Measurements from ENCODE around the gene TCEANC2.
A peak's percentile ranks its signal among the peaks of the same experiment; 100 is the strongest.
"Not testable (repeated sequence)": the region's sequence is repeated elsewhere in the genome, so short reads cannot be mapped to it uniquely, and the experiment has no call there.

The TCEANC2 gene

GRCh38 chr1:54052934-54053744 lies at the start of gene TCEANC2, which contains the start of gene TMEM59:
TSS of gene TCEANC2 (plus strand) at chr1:54053608. CDS start at chr1:54054423, 815 bp downstream.
TSS of gene TMEM59 (minus strand) at chr1:54053204. CDS start at chr1:54053188, 16 bp downstream.
- DNase-seq = peak; percentile 99

GRCh38 chr1:54003750-54004480 lies 49.5 kb upstream of the TCEANC2 start:
- DNase-seq = not testable (repeated sequence)

DNA sequence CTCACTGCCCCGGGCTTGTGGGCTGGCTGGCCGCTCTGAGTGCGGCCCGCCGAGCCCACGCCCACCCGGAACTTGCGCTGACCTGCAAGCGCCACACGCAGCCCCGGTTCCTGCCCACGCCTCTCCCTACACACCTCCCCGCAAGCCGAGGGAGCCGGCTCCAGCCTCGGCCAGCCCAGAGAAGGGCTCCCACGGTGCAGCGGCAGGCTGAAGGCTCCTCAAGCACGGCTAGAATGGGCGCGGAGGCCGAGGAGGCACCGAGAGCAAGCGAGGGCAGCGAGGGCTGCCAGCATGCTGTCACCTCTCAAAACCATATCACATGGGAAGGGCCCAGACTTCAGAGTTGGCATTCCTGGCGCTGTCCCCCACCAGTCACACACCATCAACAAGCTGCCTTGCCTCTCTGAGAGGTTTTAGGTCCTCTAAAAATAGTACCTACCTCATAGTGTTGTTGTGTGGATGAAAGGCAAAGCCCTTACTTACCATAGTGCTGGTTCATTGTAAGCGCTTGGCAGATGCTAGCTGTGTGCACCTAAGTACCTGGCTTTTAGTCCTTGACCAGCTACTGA lies 48.8 kb upstream of the TCEANC2 start:
- DNase-seq = no peak

DNA sequence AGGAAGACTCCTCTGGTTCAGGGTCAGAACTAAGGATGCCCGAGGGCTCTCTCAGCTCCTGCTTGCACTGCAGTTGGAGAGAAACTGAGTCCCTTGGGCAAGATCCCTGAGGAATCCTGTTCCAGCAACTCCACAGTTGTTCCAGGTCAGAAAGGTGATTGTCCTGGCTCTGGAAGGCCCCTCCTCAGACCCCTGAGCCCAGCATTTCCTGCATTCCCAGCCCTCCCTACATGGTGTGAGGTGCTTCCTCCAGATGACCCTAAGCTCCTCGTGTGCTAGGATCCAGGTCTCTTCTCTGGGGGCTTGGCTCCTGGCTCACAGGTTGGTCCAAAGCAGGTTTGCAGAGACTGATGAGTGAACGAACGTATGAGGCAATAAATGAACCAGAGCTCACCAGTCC lies 46.9 kb upstream of the TCEANC2 start:
- DNase-seq = no peak

DNA sequence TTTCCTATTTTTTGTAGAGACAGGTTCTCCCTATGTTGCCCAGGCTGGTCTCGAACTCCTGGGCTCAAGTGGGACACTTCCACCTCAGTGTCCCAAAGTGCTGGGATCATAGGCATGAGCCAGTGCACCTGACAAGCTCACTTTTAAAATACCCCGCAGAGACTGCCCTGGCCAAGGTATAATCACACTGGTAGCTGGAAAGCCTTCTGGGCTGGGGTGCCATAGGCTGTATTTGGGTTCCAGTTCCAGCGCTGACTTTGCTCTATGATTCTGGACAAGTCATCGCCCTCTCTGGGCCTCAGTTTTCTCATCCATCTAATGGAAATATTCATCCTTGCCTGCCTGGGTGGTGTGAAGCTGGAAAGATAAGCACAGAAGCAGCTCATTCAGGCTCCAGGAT lies 45.8 kb upstream of the TCEANC2 start:
- no peak for DNase-seq

DNA sequence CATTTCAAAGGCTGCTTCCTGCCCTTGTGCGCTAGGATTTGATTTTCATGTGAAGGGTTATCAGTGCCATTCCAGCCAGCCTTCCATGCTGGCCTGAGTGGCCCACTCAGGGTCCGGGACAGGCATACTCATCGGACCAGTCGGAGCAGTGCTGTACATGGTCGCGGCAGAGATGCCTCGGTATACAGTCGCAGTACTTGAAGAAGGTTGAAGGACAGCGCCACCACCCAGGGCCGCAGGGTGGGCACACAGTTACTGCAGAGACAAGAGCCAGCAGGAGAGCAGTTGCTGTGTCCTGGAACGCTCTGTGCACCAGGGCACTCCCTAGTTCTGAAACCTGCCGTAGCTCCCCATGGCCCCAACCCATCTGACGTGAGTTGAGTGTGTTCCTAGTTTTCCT lies 44.5 kb upstream of the TCEANC2 start:
- DNase-seq = no peak

- DNase-seq = no peak
These were observed 44.0 kb upstream of the TCEANC2 start for GRCh38 chr1:54009406-54009805.

GRCh38 chr1:54010415-54011117 lies 42.8 kb upstream of the TCEANC2 start:
- DNase-seq = no peak

GRCh38 chr1:54011316-54012007 lies 41.9 kb upstream of the TCEANC2 start:
- no peak for DNase-seq

- DNase-seq = no peak
These were observed 41.4 kb upstream of the TCEANC2 start for GRCh38 chr1:54012008-54012325.

- no peak for DNase-seq
These were observed 40.5 kb upstream of the TCEANC2 start for GRCh38 chr1:54012863-54013262.

GRCh38 chr1:54013393-54014008 lies 39.9 kb upstream of the TCEANC2 start:
- no peak for DNase-seq

DNA sequence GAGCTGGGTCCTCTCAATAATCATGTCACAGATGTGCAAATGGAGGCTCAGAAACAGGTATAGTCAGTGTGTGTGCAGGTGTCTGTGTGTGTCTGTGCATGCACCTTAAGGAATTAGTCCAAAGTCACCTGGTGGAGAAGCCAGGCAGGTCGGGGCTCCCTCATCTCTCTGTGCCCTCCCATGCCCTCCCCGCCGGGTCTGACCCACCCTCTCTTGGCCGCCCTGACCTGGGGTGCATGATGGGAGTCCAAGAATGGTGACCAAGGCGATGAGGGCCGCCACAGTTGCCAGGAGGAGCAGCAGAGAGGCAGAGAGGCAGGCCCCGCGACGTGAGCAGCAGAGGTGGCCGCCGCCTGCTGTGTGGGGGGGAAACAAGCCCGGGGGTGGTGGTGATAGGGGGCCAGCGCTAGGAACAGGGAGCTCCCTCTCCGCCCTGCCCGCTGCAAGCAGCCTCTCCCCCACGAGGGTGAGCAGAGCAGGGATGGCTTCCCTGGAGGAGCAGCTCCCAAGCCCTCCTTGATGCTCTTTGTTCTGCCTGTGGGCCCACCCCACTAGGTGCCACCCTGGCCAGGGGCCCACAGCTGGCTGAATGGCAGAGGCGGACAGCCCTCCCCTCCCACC lies 39.3 kb upstream of the TCEANC2 start:
- DNase-seq = no peak

GRCh38 chr1:54016343-54017282 lies 36.8 kb upstream of the TCEANC2 start:
- DNase-seq = no peak

GRCh38 chr1:54017979-54018378 lies 35.4 kb upstream of the TCEANC2 start, which contains the start of gene LDLRAD1:
TSS of gene LDLRAD1 (minus strand) at chr1:54018186. CDS start at chr1:54018112, 74 bp downstream.
- no peak for DNase-seq

GRCh38 chr1:54018635-54019034 lies 34.8 kb upstream of the TCEANC2 start:
- no peak for DNase-seq

GRCh38 chr1:54019562-54020176 lies 33.7 kb upstream of the TCEANC2 start:
- not testable (repeated sequence) for DNase-seq

DNA sequence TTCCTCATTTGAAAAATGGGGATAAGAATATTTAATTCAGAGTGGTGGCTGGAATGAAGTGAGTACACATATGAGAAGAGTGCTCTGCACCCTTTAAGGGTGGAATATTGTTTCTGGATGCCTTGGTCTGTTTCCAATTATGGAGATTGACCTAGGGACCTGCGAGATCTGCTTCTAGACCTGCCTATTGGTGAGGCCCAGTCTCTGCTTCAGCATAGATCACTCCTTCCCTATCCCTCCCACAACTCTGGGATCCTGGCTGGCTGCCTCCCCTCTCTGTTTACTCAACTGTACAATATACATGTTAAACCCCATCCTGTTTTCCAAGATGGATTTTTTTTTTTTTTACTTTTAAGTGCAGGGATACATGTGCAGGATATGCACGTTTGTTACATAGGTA lies 29.1 kb upstream of the TCEANC2 start:
- no peak for DNase-seq

GRCh38 chr1:54024811-54025210 lies 28.6 kb upstream of the TCEANC2 start:
- DNase-seq = not testable (repeated sequence)

DNA sequence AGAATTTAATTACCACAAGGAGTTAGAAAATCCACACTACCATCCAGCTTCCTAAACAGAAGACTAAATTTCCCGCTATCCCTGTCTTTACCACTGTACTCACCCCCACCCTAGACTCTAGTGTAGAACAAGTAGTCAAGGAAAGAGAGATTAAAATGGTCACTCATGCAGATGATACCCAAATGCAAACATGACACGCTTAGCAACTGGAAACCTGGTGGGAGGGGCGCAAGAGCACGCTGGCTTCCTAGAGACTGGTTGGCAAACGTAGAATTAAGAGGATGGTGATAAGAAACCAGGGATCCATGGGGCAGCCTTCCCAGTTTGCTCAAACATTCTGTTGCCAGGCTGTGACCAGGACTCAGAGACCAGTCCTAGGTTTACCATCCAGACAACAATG lies 25.6 kb upstream of the TCEANC2 start:
- no peak for DNase-seq
